AG09309 (cell line): ENCODE results near the gene FHOD3.

ENCODE experiments used
- DNase-seq: peaks from one replicate; pipeline ENCODE4 v3.0.0-alpha.2; 2010; ENCODE audit warnings: low read depth
- H3K4me3 ChIP-seq: 2 replicates; pipeline ENCODE4 v1.5.1; 2011; ENCODE audit warnings: mild to moderate bottlenecking, low read depth, low read length, moderate library complexity; ENCODE audit not compliant: control insufficient read depth
- CTCF ChIP-seq: IDR thresholded peaks from 2 replicates; pipeline ENCODE4 v1.5.1; 2011; ENCODE audit warnings: mild to moderate bottlenecking, low read depth, low read length, inconsistent platforms; ENCODE audit not compliant: insufficient read depth, control insufficient read depth; ENCODE audit errors: missing control alignments

The FHOD3 gene

GRCh38 chr18:36610661-36611060, 313.1 kb downstream of the FHOD3 start:
- TF ChIP-seq CTCF, result no peak
- no peak overlapping the region for H3K4me3 ChIP-seq
- no peak for DNase-seq

GRCh38 chr18:36613069-36613468, 315.6 kb downstream of the FHOD3 start:
- TF ChIP-seq CTCF, result no peak
- DNase-seq, result no peak
- no peak overlapping the region for H3K4me3 ChIP-seq

DNA sequence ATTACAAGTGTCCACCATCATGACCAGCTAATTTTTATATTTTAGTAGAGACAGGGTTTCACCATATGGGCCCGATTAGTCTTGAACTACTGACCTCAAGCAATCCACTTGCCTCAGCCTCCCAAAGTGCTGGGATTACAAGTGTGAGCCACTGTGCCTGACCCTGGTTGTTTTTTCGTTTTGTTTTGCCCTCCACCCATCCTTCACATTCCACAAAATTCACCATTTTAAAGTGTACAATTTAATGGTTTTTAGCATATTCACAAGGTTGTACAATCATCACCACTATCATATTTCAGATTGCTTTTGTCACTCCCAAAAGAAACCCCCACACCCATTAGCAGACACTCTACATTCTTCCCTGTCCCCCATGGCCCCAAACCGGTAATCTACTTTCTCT, 316.3 kb downstream of the FHOD3 start:
- no peak for DNase-seq
- no peak overlapping the region for H3K4me3 ChIP-seq
- no peak for TF ChIP-seq CTCF

- no peak overlapping the region for H3K4me3 ChIP-seq
- DNase-seq, result no peak
- TF ChIP-seq CTCF, result peak; percentile 17
These were observed 323.3 kb downstream of the FHOD3 start for GRCh38 chr18:36620788-36621187.

- DNase-seq, result no peak
- no peak overlapping the region for H3K4me3 ChIP-seq
- TF ChIP-seq CTCF, result no peak
These were observed 325.1 kb downstream of the FHOD3 start for GRCh38 chr18:36622610-36623009.

- no peak for DNase-seq
- H3K4me3 ChIP-seq, result no peak overlapping the region
- no peak for TF ChIP-seq CTCF
These were observed 325.6 kb downstream of the FHOD3 start for GRCh38 chr18:36623091-36623490.

- DNase-seq, result no peak
- no peak overlapping the region for H3K4me3 ChIP-seq
- no peak for TF ChIP-seq CTCF
These were observed 326.2 kb downstream of the FHOD3 start for GRCh38 chr18:36623681-36624190.
